ENCODE data around the gene CYFIP2.
"Not testable (repeated sequence)": the region's sequence is repeated elsewhere in the genome, so short reads cannot be mapped to it uniquely, and the experiment has no call there.

The CYFIP2 gene

DNA sequence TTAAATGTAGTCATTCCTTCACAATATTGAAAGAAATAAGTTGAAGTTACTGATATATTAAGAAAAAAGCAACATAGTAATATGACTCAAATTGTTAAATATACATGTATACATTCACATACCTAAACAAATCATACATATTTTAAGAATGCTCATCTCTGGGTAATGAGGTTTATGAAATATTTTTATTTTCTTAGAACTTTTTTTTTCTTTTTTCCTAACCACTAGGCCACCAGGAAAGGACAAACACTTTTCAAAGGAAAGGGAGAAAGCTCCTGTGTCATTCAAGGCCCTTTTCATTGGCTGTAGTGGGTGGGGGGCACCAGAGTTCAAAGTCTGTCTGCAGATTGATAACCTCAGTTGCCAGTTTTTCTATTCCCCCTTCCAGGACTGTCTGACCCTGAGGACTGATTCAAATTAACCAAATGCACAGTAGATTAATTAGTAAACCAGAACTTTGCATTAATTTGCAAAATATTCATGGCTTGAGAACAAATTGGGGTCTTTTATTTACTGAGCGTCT lies 121.2 kb downstream of the CYFIP2 start:
- H3K4me3 Mint-ChIP-seq: no peak overlapping the region
- H3K9me3 Mint-ChIP-seq: no peaks in the 10 kb centered on the region
- peak overlapping the region; percentile 97 for H3K27ac Mint-ChIP-seq
- peaks cover 96% of the 10 kb centered on the region for H3K36me3 Mint-ChIP-seq (ENCODE audit: low read depth)
- DNase-seq: no peak
- no peaks in the 10 kb centered on the region for H3K27me3 Mint-ChIP-seq
- H3K4me1 Mint-ChIP-seq (ENCODE audit: low read depth): peaks cover 45% of the 10 kb centered on the region

DNA sequence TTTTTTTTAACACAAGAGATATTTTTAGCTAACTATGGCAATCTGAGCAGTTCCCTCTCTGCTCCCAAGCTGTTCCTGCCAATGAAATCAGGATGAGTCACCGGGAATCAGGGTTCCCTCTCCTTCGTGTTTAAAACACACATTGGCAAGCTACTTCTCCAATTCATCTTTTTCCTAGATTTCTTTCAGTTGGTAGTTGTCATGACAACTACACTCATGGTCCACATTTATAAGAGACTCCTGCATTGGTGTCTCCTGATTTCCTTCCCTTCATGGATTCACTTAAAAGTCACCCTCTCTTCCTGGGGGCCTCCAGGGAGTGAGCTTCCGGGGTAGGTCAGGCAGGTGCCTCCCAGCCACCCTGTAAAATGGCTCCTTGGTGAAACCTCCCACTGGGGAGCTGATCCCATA lies 121.8 kb downstream of the CYFIP2 start:
- Mint-ChIP-seq H3K4me3 (no peak overlapping the region), H3K4me1 (ENCODE audit: low read depth) (peaks cover 45% of the 10 kb centered on the region), H3K36me3 (ENCODE audit: low read depth) (peaks cover 96% of the 10 kb centered on the region), H3K27me3 (no peaks in the 10 kb centered on the region), H3K9me3 (no peaks in the 10 kb centered on the region), H3K27ac (peak overlapping the region; percentile 97)
- no peak for DNase-seq

DNA sequence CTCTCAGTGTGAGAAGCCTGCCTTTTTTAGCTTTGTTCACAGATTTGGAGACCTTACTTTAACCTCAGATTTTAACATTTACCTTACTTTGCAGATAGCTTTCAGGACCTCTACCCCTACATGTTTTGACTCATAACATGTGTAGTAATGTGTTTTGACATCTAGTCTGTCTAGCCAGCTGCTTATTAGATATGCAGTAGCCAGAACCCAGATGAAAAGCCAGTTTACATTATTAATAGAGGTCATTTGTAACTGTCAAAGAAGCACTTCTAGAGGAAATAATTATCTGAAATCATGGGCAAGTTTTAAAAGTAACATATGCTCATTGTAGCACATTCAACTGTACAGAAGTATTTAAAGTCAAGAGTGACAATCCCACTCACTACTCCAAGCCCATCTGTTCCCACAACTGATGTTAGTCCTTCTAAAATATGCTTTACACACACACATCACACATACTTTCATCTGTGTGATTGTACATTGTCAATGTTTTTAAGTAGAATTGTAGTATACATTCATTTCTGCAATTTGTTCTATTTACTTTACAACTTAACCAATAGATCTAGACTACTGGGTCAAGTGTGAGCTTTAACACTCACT lies 122.3 kb downstream of the CYFIP2 start:
- Mint-ChIP-seq H3K27me3 (no peaks in the 10 kb centered on the region), H3K27ac (peak overlapping the region; percentile 97), H3K4me3 (no peak overlapping the region), H3K9me3 (no peaks in the 10 kb centered on the region), H3K36me3 (ENCODE audit: low read depth) (peaks cover 98% of the 10 kb centered on the region), H3K4me1 (ENCODE audit: low read depth) (peaks cover 45% of the 10 kb centered on the region)
- no peak for DNase-seq

DNA sequence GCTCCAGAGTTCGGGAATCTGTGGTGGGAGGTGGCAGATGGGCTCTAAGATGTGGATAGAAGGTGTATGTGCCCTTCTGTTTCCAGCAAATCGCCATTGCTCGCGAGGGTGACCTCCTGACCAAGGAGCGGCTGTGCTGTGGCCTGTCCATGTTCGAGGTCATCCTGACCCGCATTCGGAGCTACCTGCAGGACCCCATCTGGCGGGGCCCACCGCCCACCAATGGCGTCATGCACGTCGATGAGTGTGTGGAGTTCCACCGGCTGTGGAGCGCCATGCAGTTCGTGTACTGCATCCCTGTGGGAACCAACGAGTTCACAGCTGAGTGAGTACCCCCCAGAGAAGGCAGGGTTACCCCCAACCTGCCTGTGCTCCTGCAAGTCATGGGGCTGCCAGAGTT lies 123.2 kb downstream of the CYFIP2 start:
- peak overlapping the region; percentile 97 for H3K27ac Mint-ChIP-seq
- no peak overlapping the region for H3K4me3 Mint-ChIP-seq
- H3K4me1 Mint-ChIP-seq (ENCODE audit: low read depth): peaks cover 41% of the 10 kb centered on the region
- no peaks in the 10 kb centered on the region for H3K27me3 Mint-ChIP-seq
- H3K9me3 Mint-ChIP-seq: no peaks in the 10 kb centered on the region
- DNase-seq: no peak
- H3K36me3 Mint-ChIP-seq (ENCODE audit: low read depth): peaks cover 97% of the 10 kb centered on the region

DNA sequence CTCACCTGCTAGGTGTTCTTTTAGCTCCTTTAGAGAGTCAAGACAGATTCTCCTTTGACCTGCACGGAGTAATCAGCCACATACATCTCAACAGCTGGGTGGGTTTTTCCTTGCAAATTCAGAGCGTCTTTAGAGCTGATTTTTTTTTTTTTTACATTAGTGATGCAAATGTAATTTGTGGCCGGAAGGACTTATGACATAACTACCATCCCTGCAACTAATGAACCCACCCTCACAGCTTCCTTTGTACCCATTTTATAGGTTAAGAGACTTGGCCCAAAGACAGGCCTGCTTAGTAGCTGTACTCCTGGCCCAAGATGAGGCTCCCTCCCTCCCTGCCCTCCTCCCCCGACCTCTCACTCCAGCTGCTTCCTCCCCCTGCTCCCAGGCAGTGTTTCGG lies 124.2 kb downstream of the CYFIP2 start:
- Mint-ChIP-seq H3K4me1 (ENCODE audit: low read depth) (peaks cover 41% of the 10 kb centered on the region), H3K27ac (peak overlapping the region; percentile 97), H3K4me3 (peak overlapping the region; percentile 5), H3K9me3 (no peaks in the 10 kb centered on the region), H3K36me3 (ENCODE audit: low read depth) (peaks cover 93% of the 10 kb centered on the region), H3K27me3 (no peaks in the 10 kb centered on the region)
- DNase-seq: no peak

DNA sequence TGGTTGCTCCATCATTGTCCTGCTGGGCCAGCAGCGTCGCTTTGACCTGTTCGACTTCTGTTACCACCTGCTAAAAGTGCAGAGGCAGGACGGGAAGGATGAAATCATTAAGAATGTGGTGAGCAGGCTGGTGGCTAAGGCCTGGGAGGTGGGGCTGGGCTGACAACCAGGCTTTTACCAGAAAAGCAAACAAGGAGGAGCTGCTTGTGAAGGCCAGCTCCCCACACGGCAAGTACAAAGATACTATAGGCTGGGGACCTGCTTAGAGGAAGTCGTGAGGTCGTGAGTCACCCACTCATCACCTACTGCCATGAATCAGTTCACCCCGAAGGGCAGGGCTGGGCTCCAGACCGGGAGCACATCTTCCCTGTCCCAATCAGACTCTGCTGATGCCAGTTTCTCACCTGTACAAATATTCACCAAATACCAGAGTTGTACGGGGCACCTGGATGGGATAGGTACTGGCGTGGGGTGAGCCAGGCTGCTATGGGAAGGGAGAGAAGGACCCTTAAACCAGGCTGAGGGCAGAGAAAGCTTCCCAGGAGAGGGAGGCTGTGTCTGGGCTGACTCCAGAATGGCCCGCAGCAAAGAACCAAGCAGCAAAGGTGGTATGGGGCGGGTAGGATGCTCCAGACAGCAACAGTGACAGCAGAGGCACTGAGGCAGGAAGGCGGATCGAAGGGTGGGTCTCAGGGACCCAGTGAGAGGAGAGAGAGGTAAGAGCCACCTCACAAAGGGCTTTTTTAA lies 124.8 kb downstream of the CYFIP2 start:
- H3K4me3 Mint-ChIP-seq: peak overlapping the region; percentile 21
- H3K27ac Mint-ChIP-seq: peak overlapping the region; percentile 97

DNA sequence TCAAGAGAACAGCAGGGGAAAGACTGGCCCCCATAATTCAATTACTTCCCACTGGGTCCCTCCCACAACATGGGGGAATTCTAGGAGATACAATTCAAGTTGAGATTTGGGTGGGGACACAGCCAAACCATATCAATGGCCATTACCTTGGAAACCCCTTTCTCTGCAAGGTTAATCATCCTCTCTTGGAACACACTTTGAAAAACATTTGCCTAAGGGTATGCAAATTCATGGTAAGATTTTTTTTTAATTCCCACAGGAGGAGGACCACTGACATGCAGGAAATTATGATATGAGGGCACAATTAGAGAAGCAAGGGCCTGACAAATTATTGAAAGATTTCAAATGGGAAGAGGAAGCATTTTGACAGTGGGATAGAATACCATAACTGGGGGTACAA lies 132.4 kb downstream of the CYFIP2 start:
- Mint-ChIP-seq H3K9me3 (peaks cover 6% of the 10 kb centered on the region), H3K36me3 (ENCODE audit: low read depth) (peaks cover 12% of the 10 kb centered on the region), H3K27ac (no peak overlapping the region), H3K4me3 (no peak overlapping the region), H3K4me1 (ENCODE audit: low read depth) (peaks cover 12% of the 10 kb centered on the region), H3K27me3 (peaks cover 6% of the 10 kb centered on the region)
- no peak for DNase-seq

More for the DNA sequence above, 124.8 kb downstream of the CYFIP2 start:
- DNase-seq: peak; percentile 69
- no peaks in the 10 kb centered on the region for H3K27me3 Mint-ChIP-seq
- H3K4me1 Mint-ChIP-seq (ENCODE audit: low read depth): peaks cover 41% of the 10 kb centered on the region
- H3K9me3 Mint-ChIP-seq: no peaks in the 10 kb centered on the region
- H3K36me3 Mint-ChIP-seq (ENCODE audit: low read depth): peaks cover 87% of the 10 kb centered on the region

DNA sequence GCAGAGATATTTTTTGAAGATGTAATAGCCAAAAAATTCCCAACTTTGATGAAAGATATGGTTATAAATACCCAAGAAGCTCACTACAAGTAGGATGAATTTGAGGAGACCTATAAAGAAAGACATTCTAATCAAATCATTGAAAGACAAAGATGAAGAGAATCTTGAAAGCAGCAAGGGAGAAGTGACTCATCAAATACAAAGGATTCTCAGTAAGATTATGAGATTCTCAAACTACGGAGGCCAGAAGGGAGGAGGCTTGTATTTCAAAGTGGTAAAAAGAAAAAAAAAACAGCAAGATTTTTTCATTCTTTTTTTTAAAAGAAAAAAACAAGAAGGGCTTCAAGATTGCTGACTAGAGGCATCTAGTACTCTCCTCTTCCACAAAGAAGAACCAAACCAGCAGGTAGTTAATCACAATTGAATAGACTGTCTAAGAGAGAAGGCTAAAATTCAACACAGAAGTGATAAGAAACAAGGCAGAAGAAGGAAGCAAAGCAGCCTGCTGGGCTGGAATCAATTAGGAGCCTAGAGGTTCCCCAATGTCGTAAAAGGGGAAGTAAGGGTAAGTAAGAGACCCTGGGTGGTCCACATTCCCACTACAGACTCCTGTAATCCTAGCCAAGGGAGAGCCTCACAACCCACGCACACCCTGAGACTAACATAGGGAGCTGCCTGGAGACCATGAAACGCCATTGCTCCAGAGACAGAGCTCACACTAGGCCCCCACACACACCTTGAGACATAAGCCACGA lies 135.0 kb downstream of the CYFIP2 start:
- peaks cover 6% of the 10 kb centered on the region for H3K27me3 Mint-ChIP-seq
- H3K4me3 Mint-ChIP-seq: no peak overlapping the region
- H3K9me3 Mint-ChIP-seq: peaks cover 14% of the 10 kb centered on the region
- peak overlapping the region; percentile 7 for H3K27ac Mint-ChIP-seq
- H3K36me3 Mint-ChIP-seq (ENCODE audit: low read depth): no peaks in the 10 kb centered on the region
- DNase-seq: no peak
- H3K4me1 Mint-ChIP-seq (ENCODE audit: low read depth): peaks cover 12% of the 10 kb centered on the region

DNA sequence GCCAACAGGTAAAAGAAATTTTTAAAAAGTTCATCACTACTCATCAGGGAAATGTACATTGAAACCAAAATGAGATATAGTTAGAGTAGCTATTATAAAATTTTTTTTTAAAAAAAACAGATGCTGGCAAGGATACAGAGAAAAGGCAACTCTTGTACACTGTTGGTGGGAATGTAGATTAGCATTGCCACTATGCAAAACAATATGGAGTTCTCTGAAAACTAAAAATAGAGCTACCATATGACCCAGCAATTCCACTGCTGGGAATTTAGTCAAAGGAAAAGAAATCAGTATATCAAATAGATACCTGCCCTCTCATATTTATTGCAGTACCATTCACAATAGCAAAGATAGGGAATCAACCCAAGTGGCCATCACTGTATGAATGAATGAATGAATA lies 149.9 kb downstream of the CYFIP2 start:
- no peak for DNase-seq

DNA sequence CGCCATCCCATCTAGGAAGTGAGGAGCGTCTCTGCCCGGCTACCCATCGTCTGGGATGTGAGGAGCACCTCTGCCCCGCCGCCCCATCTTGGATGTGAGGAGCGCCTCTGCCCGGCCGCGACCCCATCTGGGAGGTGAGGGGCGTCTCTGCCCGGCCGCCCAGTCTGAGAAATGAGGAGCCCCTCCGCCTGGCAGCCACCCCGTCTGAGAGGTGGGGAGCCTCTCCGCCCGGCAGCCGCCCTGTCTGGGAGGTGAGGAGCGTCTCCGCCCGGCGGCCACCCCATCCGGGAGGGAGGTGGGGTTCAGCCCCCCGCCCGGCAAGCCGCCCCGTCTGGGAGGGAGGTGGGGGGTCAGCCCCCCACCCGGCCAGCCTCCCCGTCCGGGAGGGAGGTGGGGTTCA lies 153.6 kb downstream of the CYFIP2 start:
- H3K27ac Mint-ChIP-seq; H3K9me3 Mint-ChIP-seq; H3K27me3 Mint-ChIP-seq; H3K36me3 Mint-ChIP-seq (ENCODE audit: low read depth); H3K4me1 Mint-ChIP-seq (ENCODE audit: low read depth); DNase-seq; H3K4me3 Mint-ChIP-seq: not testable (repeated sequence)

More for the DNA sequence above, 149.9 kb downstream of the CYFIP2 start:
- Mint-ChIP-seq H3K4me3 (no peak overlapping the region), H3K9me3 (peaks cover 12% of the 10 kb centered on the region), H3K4me1 (ENCODE audit: low read depth) (no peaks in the 10 kb centered on the region), H3K36me3 (ENCODE audit: low read depth) (no peaks in the 10 kb centered on the region), H3K27me3 (peaks cover 6% of the 10 kb centered on the region), H3K27ac (no peak overlapping the region)

DNA sequence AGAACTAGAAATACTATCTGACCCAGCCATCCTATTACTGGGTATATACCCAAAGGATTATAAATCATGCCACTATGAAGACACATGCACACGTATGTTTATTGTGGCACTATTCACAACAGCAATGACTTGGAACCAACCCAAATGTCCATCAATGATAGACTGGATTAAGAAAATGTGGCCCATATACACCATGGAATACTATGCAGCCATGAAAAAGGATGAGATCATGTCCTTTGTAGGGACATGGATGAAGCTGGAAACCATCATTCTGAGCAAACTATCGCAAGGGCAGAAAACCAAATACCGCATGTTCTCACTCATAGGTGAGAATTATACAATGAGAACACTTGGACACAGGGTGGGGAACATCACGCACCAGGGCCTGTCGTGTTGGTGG lies 164.0 kb downstream of the CYFIP2 start:
- not testable (repeated sequence) for H3K27me3 Mint-ChIP-seq; H3K36me3 Mint-ChIP-seq (ENCODE audit: low read depth); H3K4me3 Mint-ChIP-seq; H3K9me3 Mint-ChIP-seq; H3K27ac Mint-ChIP-seq; H3K4me1 Mint-ChIP-seq (ENCODE audit: low read depth); DNase-seq

DNA sequence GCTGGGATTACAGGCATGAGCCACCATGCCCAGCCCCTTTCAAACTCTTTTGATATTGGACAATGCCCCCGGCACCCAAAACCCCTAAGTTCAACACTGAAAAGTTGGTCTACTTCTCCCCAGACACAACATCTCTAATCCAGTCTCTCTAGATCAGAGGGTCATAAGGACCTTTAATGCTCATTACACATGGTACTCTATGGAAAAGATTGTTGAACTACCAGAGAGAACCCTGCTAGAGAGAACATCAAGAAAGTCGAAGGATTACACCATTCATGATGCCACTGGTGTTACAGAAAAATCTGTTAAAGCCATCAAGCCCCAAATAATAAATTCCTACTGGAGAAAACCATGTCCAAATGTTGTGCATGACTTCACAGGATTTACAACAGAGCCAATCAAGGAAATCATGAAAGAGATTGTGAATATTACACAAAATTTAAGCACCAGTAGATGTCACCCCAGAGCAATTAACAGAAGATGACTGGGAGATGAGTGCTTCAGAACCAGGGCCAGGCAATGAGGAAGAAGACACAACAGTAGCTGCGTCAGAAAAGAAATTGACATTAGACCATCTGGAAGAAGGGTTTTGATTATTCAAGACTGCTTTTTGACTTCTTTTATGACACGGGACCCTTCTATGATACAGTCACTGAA lies 165.7 kb downstream of the CYFIP2 start:
- Mint-ChIP-seq H3K27ac (no peak overlapping the region), H3K36me3 (ENCODE audit: low read depth) (no peaks in the 10 kb centered on the region), H3K4me3 (no peak overlapping the region), H3K9me3 (no peaks in the 10 kb centered on the region), H3K27me3 (peaks cover 2% of the 10 kb centered on the region), H3K4me1 (ENCODE audit: low read depth) (peaks cover 4% of the 10 kb centered on the region)
- no peak for DNase-seq

DNA sequence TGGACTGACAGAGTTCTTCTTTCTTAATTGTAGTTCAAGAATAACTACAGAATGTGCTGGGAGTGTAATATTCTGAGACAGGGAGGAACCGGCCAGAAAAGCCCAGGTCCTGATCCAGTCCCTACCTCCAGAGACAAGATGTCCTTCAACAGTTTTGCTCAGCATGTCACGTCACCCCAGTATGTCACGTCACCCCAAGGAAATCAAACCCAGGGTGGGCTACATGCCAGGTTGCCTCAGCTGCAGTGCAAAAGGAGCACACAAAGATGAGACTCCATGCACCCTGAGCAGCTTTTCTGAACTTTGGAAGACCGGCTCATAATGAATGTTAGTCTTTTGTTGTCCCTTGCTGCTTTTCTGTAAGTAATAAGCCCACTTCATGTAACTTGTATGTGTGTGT lies 168.2 kb downstream of the CYFIP2 start:
- no peaks in the 10 kb centered on the region for H3K36me3 Mint-ChIP-seq (ENCODE audit: low read depth)
- no peak overlapping the region for H3K27ac Mint-ChIP-seq
- H3K27me3 Mint-ChIP-seq: peaks cover 2% of the 10 kb centered on the region
- no peaks in the 10 kb centered on the region for H3K9me3 Mint-ChIP-seq
- no peak for DNase-seq
- no peak overlapping the region for H3K4me3 Mint-ChIP-seq
- peaks cover 4% of the 10 kb centered on the region for H3K4me1 Mint-ChIP-seq (ENCODE audit: low read depth)

DNA sequence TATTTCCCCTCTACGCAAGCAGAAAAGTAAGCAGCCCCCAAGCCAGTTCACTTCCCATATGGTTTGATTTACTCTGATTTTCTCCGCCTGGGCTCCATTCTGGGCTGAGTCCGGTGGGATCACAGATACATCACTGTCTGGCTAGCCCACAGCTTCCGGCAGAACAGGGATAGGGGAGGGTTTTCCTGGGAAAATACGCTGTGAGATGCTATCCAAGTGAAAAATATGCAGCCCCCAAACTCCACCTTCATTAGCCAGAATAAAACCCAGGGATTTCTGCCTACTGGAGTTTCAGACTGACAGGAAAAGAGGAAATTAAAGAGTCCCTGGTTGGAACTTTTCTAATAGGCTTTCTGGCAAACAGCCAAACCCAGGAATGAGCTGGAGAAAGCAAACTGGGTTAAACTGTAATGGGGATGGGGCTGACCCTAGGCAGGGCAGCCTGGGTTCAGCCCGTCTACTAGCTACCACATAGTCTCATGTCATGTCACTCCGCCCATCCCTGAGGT lies 177.2 kb downstream of the CYFIP2 start:
- Mint-ChIP-seq H3K4me3 (no peak overlapping the region), H3K36me3 (ENCODE audit: low read depth) (no peaks in the 10 kb centered on the region)
- DNase-seq: no peak

More for the DNA sequence above, 177.2 kb downstream of the CYFIP2 start:
- Mint-ChIP-seq H3K9me3 (no peaks in the 10 kb centered on the region), H3K27ac (no peak overlapping the region), H3K4me1 (ENCODE audit: low read depth) (no peaks in the 10 kb centered on the region), H3K27me3 (peaks cover 2% of the 10 kb centered on the region)

All from activated T-cell treated with anti-CD3 and anti-CD28 coated beads, Interleukin-2, amount 50 U/mL, for 24 hours (primary cell).